ENCODE measurements around the gene CEP290.

DNA sequence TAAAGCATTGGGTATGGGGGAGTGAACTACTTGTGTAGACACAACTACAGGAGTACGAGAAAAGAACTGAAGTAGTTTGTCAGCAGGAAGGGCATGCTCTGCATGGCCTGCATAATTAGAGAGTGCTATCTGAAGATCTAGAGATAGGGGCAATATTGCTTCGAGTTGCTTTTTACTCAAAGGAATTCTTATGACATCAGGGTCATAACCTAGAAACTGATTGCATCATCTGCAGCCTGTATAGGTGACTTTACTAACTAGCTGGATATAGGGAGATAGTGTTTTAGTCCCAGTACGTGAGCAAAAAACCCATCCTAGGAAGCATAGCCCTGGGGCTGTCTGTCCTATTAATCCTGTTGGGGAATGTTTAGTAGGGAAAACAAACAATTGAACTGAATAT, 40.0 kb upstream of the CEP290 start:
- TF ChIP-seq, protein P1, sequence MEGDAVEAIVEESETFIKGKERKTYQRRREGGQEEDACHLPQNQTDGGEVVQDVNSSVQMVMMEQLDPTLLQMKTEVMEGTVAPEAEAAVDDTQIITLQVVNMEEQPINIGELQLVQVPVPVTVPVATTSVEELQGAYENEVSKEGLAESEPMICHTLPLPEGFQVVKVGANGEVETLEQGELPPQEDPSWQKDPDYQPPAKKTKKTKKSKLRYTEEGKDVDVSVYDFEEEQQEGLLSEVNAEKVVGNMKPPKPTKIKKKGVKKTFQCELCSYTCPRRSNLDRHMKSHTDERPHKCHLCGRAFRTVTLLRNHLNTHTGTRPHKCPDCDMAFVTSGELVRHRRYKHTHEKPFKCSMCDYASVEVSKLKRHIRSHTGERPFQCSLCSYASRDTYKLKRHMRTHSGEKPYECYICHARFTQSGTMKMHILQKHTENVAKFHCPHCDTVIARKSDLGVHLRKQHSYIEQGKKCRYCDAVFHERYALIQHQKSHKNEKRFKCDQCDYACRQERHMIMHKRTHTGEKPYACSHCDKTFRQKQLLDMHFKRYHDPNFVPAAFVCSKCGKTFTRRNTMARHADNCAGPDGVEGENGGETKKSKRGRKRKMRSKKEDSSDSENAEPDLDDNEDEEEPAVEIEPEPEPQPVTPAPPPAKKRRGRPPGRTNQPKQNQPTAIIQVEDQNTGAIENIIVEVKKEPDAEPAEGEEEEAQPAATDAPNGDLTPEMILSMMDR (IDR thresholded peaks at IDR 0.05): no peak
- no peak for TF ChIP-seq POLR2AphosphoS5 (IDR thresholded peaks at IDR 0.05)
- no peak for TF ChIP-seq POLR2A (IDR thresholded peaks at IDR 0.05)
- TF ChIP-seq EP300 (IDR thresholded peaks at IDR 0.05): no peak

Measured in upper lobe of left lung (tissue), 4 donors.